ENCODE results near the gene ERBIN. TPM values are rescaled to one million over a fixed set of nuclear protein-coding genes. Genes with fewer than 3 reads are reported as not detected.

Gene ERBIN
- total RNA-seq, 2 donors from 2014 or later: 17.8 to 52.7 TPM

DNA sequence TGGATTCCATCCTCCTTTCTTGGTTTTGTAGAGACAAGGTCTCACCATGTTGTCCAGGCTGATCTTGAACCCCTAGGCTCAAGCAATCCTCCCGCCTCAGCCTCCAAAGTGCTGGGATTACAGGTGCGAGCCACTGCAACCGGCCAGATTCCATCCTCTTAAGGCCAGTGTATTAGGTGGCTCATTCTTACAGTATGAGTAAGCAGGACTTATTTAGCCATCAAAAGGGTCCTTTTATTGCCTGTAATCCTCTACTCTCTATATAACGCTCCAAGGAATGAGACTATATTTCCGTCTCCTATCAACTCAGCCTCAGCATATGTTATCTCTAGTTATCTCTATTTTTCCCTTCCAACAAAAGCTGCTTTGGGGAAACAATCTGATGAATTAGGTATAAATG, 3.0 kb upstream of the ERBIN start:
- no peaks in the 10 kb centered on the region for H3K27me3 ChIP-seq
- no peak for ATAC-seq
- H3K9me3 ChIP-seq: no peaks in the 10 kb centered on the region
- H3K4me3 ChIP-seq: no peak overlapping the region
- no peak for DNase-seq
- H3K36me3 ChIP-seq (replicated peaks in 1 of 2; ENCODE audit: insufficient read depth in 1 of 2, low read depth in 2 of 2): no peaks in the 10 kb centered on the region
- intact Hi-C loops (cut with DNase I): no loop called here
- no peak for TF ChIP-seq POLR2A (IDR thresholded peaks at IDR 0.05)
- TF ChIP-seq, protein P1, sequence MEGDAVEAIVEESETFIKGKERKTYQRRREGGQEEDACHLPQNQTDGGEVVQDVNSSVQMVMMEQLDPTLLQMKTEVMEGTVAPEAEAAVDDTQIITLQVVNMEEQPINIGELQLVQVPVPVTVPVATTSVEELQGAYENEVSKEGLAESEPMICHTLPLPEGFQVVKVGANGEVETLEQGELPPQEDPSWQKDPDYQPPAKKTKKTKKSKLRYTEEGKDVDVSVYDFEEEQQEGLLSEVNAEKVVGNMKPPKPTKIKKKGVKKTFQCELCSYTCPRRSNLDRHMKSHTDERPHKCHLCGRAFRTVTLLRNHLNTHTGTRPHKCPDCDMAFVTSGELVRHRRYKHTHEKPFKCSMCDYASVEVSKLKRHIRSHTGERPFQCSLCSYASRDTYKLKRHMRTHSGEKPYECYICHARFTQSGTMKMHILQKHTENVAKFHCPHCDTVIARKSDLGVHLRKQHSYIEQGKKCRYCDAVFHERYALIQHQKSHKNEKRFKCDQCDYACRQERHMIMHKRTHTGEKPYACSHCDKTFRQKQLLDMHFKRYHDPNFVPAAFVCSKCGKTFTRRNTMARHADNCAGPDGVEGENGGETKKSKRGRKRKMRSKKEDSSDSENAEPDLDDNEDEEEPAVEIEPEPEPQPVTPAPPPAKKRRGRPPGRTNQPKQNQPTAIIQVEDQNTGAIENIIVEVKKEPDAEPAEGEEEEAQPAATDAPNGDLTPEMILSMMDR (IDR thresholded peaks at IDR 0.05): no peak
- no peak overlapping the region for H3K27ac ChIP-seq
- 88% methylated on average over 5 of the region's 5 CpGs for WGBS, 2 donors
- peaks cover 7% of the 10 kb centered on the region for H3K4me1 ChIP-seq

DNA sequence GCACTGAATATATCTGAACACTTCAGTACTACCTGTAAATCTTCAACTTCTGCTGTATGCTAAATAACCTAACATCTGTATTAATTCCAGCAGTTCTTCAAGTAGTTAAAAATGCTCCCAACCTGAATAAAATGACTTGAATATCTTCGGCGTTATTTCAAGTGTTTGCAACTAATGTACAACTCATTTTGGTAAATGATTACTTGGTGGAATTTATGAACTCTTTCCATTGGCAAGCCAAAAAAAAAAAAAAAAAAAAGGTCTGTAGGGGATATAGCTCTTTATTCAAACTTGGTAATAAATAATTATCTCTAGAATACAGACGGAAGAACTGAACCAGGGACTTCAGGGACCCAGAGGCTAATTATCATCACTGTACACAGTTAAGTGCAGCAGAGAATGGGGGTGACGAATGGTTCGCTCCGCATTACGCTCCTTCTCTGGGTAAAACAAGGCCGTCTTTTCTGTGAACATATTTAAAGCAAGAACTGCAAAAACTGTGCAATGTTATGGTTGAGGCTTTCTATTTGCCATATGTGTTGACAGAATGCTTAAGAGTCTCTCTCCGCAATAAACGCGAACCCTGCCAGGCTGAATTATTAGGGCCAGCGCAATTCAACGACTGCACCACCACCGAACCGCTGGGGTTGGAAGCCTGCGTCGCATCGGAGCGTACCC, 1.9 kb upstream of the ERBIN start:
- no peaks in the 10 kb centered on the region for H3K36me3 ChIP-seq (replicated peaks in 1 of 2; ENCODE audit: insufficient read depth in 1 of 2, low read depth in 2 of 2)
- no peaks in the 10 kb centered on the region for H3K9me3 ChIP-seq
- ATAC-seq (no peak), DNase-seq (no peak)
- intact Hi-C loops (cut with DNase I): no loop called here
- 1 to 3% methylated on average over 19 of the region's 19 CpGs for WGBS, 2 donors
- H3K27ac ChIP-seq: peak overlapping the region; percentile 96 to 100 (median 99)
- no peak for TF ChIP-seq POLR2A (IDR thresholded peaks at IDR 0.05)
- TF ChIP-seq, protein P1 (IDR thresholded peaks at IDR 0.05): no peak
- H3K4me1 ChIP-seq: peaks cover 19% of the 10 kb centered on the region
- peak overlapping the region; percentile 52 to 55 for H3K4me3 ChIP-seq
- H3K27me3 ChIP-seq: no peaks in the 10 kb centered on the region

DNA sequence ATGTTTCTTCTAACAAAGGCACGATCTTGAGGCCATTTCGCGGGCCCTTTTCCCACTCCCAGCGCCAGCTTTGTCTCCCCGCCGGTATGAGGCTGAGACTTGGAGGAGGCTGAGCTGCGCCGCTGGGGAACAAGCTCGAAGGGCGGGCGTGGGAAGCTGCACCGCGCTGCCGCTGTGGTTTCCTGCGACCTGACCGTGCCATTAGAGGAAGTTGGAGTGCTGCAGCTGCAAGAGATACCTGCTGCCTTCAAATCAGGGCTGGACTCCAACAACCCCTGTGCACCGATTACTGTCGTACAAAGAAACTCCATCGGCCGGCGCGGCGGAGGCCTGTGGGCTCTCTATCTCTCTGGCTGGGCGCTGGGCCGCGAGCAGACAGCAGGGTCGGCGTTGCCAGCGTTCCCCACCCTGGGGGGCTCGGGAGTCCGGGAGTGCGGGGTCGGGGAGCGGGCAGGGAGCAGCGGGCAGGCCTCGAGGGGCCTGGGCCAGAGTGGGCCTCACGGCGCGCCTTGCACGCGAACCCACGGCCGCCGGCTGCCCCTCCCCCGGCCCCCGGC, 1.3 kb upstream of the ERBIN start:
- intact Hi-C loops (cut with DNase I): no loop called here
- Histone ChIP-seq H3K4me3 (peak overlapping the region; percentile 52 to 55), H3K9me3 (no peaks in the 10 kb centered on the region), H3K36me3 (replicated peaks in 1 of 2; ENCODE audit: insufficient read depth in 1 of 2, low read depth in 2 of 2) (no peaks in the 10 kb centered on the region), H3K4me1 (peaks cover 23% of the 10 kb centered on the region), H3K27me3 (no peaks in the 10 kb centered on the region), H3K27ac (peak overlapping the region; percentile 96 to 100 (median 99))
- 0% methylated on average over 1 to 38 of the region's 46 CpGs for WGBS, 2 donors
- TF ChIP-seq POLR2A (IDR thresholded peaks at IDR 0.05): peak; percentile 9 to 65 (median 40)
- TF ChIP-seq, protein P1 (IDR thresholded peaks at IDR 0.05): no peak
- peak; percentile 67 to 81 (median 72) for DNase-seq
- peak; percentile 34 for ATAC-seq

DNA sequence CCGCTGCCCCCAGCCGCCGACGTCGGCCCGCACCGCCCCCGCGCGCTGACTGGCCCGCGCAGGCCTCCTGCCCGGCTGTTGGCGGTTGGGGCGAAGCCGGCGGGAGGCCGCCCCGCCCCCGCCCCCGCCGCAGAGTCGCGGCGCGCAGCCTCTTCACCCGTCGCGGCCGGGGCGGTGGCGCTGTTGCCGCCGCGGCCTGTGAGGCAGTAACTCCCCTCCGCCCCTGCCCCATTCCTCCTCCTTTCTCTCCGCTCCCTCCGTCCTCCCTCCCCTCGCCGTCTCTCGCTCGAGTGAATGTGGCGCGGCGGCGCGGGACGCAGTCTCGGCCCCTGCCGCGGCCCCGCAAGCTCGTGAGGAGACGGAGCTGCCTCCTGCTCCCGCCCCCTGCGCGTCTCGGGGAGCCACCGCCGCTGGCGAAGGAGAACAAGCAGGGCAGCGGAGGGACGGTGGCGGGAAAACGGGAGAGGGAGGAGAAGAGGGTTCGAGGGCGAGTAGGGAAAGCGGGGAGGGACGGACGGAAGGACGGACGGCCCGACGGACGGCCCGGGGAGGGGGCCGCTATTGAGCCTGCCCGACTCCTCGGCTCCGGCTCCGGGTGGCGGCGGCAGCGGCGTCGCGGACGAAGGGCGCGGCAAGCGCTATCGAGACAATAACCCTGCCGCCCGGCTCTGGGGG, 637 bp upstream of the ERBIN start:
- peak overlapping the region; percentile 96 to 100 (median 99) for H3K27ac ChIP-seq
- peak overlapping the region; percentile 81 to 84 for H3K4me3 ChIP-seq
- H3K27me3 ChIP-seq: no peaks in the 10 kb centered on the region
- TF ChIP-seq POLR2A (IDR thresholded peaks at IDR 0.05): peak; percentile 87 to 95 (median 91)
- TF ChIP-seq, protein P1 (IDR thresholded peaks at IDR 0.05): peak in 6 of 7 experiments; percentile 10 to 64 (median 46)
- peaks cover 29% of the 10 kb centered on the region for H3K4me1 ChIP-seq
- DNase-seq (peak; percentile 83 to 88 (median 85)), ATAC-seq (peak; percentile 89)
- no peaks in the 10 kb centered on the region for H3K9me3 ChIP-seq
- intact Hi-C loops (cut with DNase I): no loop called here
- H3K36me3 ChIP-seq (replicated peaks in 1 of 2; ENCODE audit: insufficient read depth in 1 of 2, low read depth in 2 of 2): no peaks in the 10 kb centered on the region
- 0 to 1% methylated on average over 18 to 92 of the region's 94 CpGs for WGBS, 2 donors
